NT2/D1 (cell line): Measurements from ENCODE around the gene SCARF2.

ENCODE experiments used
- SUZ12 ChIP-seq: IDR thresholded peaks from 2 replicates; pipeline ENCODE4 v1.6.1; 2011; ENCODE audit not compliant: insufficient read length, insufficient read depth; ENCODE audit errors: extremely low read depth
- YY1 ChIP-seq: IDR thresholded peaks from 2 replicates; pipeline ENCODE4 v1.6.1; 2011; ENCODE audit not compliant: insufficient read length, insufficient read depth
- ZNF274 ChIP-seq: IDR thresholded peaks from 2 replicates; pipeline ENCODE4 v1.6.1; 2011; ENCODE audit warnings: mild to moderate bottlenecking, low read depth, low read length

DNA sequence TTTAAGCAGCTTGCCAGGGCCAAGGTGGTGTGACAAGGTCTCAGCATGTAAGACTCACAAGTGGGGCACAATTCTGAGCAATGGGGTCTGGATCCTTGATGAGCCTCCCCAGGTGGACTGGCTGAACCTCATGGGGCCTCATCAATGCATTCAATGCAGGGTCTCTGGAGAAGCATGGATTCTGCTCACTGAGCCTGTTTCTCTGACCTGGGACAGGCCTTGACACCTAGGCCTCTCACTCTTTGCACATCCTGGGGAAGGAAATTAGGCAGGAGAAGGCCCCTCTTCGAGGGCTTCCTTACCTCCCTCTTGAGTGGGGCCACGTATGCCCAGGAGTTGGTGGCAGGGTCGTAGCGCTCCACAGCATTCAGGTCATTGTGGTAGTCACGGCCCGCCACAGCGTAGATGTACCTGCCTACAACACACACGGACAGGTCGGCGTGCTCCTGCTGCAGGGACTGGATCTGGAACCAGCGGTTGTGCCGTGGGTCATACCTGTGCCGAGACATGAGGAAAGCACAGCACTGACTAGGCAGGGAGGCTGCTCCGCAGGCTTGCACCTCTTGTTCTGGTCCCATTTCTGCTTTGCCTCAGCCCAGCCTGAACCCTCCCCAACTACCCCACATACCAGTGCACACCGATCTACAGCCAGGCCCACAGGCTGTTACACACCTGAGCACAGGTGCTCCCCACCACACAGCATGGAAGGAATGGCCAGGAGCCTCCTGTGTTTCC, 20.0 kb upstream of the SCARF2 start:
- TF ChIP-seq ZNF274 = no peak
- no peak for TF ChIP-seq SUZ12
- TF ChIP-seq YY1 = no peak
